HFFc6 (cell line): ENCODE data around the gene PRMT5. TPM values are rescaled to one million over a fixed set of nuclear protein-coding genes. Genes with fewer than 3 reads are reported as not detected.

Source experiments
- DNase-seq: peaks from one replicate; pipeline ENCODE4 v3.0.0-alpha.2; 2018
- H3K27ac Mint-ChIP-seq: 2 replicates; pipeline ENCODE4 v1.8.0; 2020; ENCODE audit warnings: mild to moderate bottlenecking, mixed read lengths
- H3K27me3 Mint-ChIP-seq: 2 replicates; pipeline ENCODE4 v1.8.0; 2021; ENCODE audit warnings: mild to moderate bottlenecking, moderate library complexity, mixed read lengths; ENCODE audit not compliant: insufficient read depth
- H3K36me3 Mint-ChIP-seq: 2 replicates; pipeline ENCODE4 v1.8.0; 2021; ENCODE audit warnings: low read depth, mixed read lengths
- H3K4me1 Mint-ChIP-seq: 2 replicates; pipeline ENCODE4 v1.8.0; 2020; ENCODE audit warnings: low read depth, mixed read lengths
- H3K4me3 Mint-ChIP-seq: 2 replicates; pipeline ENCODE4 v1.8.0; 2020; ENCODE audit warnings: mild to moderate bottlenecking, moderate library complexity, mixed read lengths
- H3K9me3 Mint-ChIP-seq: 2 replicates; pipeline ENCODE4 v1.8.0; 2020; ENCODE audit warnings: mild to moderate bottlenecking, mixed read lengths
- CTCF ChIP-seq: fragments of 200-600 bp; sonication (generic); IDR thresholded peaks from 2 replicates; pipeline ENCODE4 v1.5.0; 2021; ENCODE audit warnings: antibody characterized with exemption, mild to moderate bottlenecking
- total RNA-seq, 6 experiments: library from RNA; stranded (reverse); fragmentation: NEBNext Ultra II Directional; extraction: Animal tissue kit (Norgen Biotek cat#: 25700); gene quantifications; 2 replicates in 1 of 6; 3 replicates in 5 of 6; pipeline ENCODE4 v1.2.3, GENCODE V29; 2021

PRMT5 gene
- total RNA-seq, 6 experiments from 2014 or later, result 102 to 125 (median 110) TPM

GRCh38 chr14:22893706-22894105, 35.5 kb downstream of the PRMT5 start:
- Mint-ChIP-seq H3K4me1 (peaks cover 26% of the 10 kb centered on the region), H3K9me3 (no peaks in the 10 kb centered on the region), H3K36me3 (no peaks in the 10 kb centered on the region), H3K27me3 (no peaks in the 10 kb centered on the region; the same call in 1 of the 2 replicates), H3K27ac (no peak overlapping the region), H3K4me3 (no peak overlapping the region)
- no peak for TF ChIP-seq CTCF
- DNase-seq, result no peak

- no peak for DNase-seq
- TF ChIP-seq CTCF, result no peak
- Mint-ChIP-seq H3K27me3 (no peaks in the 10 kb centered on the region; the same call in 1 of the 2 replicates), H3K27ac (no peak overlapping the region), H3K4me3 (no peak overlapping the region), H3K9me3 (no peaks in the 10 kb centered on the region), H3K4me1 (peaks cover 23% of the 10 kb centered on the region), H3K36me3 (no peaks in the 10 kb centered on the region)
Observed at GRCh38 chr14:22892488-22892887, 36.7 kb downstream of the PRMT5 start.

GRCh38 chr14:22890416-22890815, 38.8 kb downstream of the PRMT5 start:
- H3K9me3 Mint-ChIP-seq, result no peaks in the 10 kb centered on the region
- no peak overlapping the region for H3K4me3 Mint-ChIP-seq
- no peaks in the 10 kb centered on the region for H3K36me3 Mint-ChIP-seq
- TF ChIP-seq CTCF, result no peak
- DNase-seq, result no peak
- no peaks in the 10 kb centered on the region; the same call in 1 of the 2 replicates for H3K27me3 Mint-ChIP-seq
- no peak overlapping the region for H3K27ac Mint-ChIP-seq
- H3K4me1 Mint-ChIP-seq, result peaks cover 30% of the 10 kb centered on the region

- Mint-ChIP-seq H3K36me3 (no peaks in the 10 kb centered on the region), H3K4me1 (peaks cover 30% of the 10 kb centered on the region), H3K4me3 (no peak overlapping the region), H3K27ac (no peak overlapping the region), H3K9me3 (no peaks in the 10 kb centered on the region), H3K27me3 (peaks cover 2% of the 10 kb centered on the region)
- no peak for DNase-seq
- no peak for TF ChIP-seq CTCF
Observed at GRCh38 chr14:22888662-22889061, 40.5 kb downstream of the PRMT5 start.

- DNase-seq, result no peak
- no peak for TF ChIP-seq CTCF
- no peaks in the 10 kb centered on the region for H3K9me3 Mint-ChIP-seq
- H3K27me3 Mint-ChIP-seq, result peaks cover 2% of the 10 kb centered on the region
- H3K4me1 Mint-ChIP-seq, result peaks cover 35% of the 10 kb centered on the region
- peak overlapping the region; percentile 93 for H3K4me3 Mint-ChIP-seq
- no peaks in the 10 kb centered on the region for H3K36me3 Mint-ChIP-seq
- H3K27ac Mint-ChIP-seq, result peak overlapping the region; percentile 90; the same call in 1 of the 2 replicates
Observed at GRCh38 chr14:22887990-22888378, 41.2 kb downstream of the PRMT5 start.
